ENCODE data around the gene FARP2. TPM values are rescaled to one million over a fixed set of nuclear protein-coding genes. Genes with fewer than 3 reads are reported as not detected.

The FARP2 gene
- 27.8 and 28.4 TPM in 2 replicates for total RNA-seq (2014; rRNA removed; shearing (Covaris generic))

GRCh38 chr2:241355983-241356870 is at the start of gene FARP2:
FARP2 (plus strand) TSS chr2:241356285; CDS start chr2:241373108, 16,823 bp downstream.

GRCh38 chr2:241315093-241315878 is 40.8 kb upstream of the FARP2 start, which contains the start of gene HDLBP:
HDLBP (minus strand) TSS chr2:241315672; CDS start chr2:241266869, 48,803 bp downstream.

GRCh38 chr2:241315879-241316631 is 40.0 kb upstream of the FARP2 start, which contains the start of gene SEPTIN2:
SEPTIN2 (plus strand) TSS chr2:241315925; CDS start chr2:241324233, 8,308 bp downstream.

GRCh38 chr2:241508240-241509154 is 152.4 kb downstream of the FARP2 start, which contains the start of gene STK25:
STK25 (minus strand) TSS chr2:241508584; CDS start chr2:241508035, 549 bp downstream.

Small RNAs within 50 kb of the gene (small RNA-seq; reads per million reads assigned to genes)
- gene MIR3133, result not detected

Other genes with a start within 250 kb of the FARP2 start
- gene PASK, start 206.8 kb upstream of the FARP2 start, total RNA-seq (2014; rRNA removed; shearing (Covaris generic)), result 4.4 and 4.8 TPM in 2 replicates
- gene PPP1R7, start 205.8 kb upstream of the FARP2 start, total RNA-seq (2014; rRNA removed; shearing (Covaris generic)), result 34.4 and 49.7 TPM in 2 replicates
- gene ANO7, start 167.6 kb upstream of the FARP2 start, total RNA-seq (2014; rRNA removed; shearing (Covaris generic)), result 0.19 and 1.0 TPM in 2 replicates
- 326 and 357 TPM in 2 replicates for gene HDLBP, start 40.6 kb upstream of the FARP2 start, total RNA-seq (2014; rRNA removed; shearing (Covaris generic))
- 129 and 137 TPM in 2 replicates for gene SEPTIN2, start 40.4 kb upstream of the FARP2 start, total RNA-seq (2014; rRNA removed; shearing (Covaris generic))
- gene STK25, start 152.3 kb downstream of the FARP2 start, total RNA-seq (2014; rRNA removed; shearing (Covaris generic)), result 91.4 and 92.6 TPM in 2 replicates
- 5.1 and 8.0 TPM in 2 replicates for gene BOK, start 202.5 kb downstream of the FARP2 start, total RNA-seq (2014; rRNA removed; shearing (Covaris generic))

Measured in A375 (cell line).